ENCODE measurements around the gene RRAGD. TPM values are rescaled to one million over a fixed set of nuclear protein-coding genes. Genes with fewer than 3 reads are reported as not detected.

The RRAGD gene
- total RNA-seq, 2 experiments from 2014 or later, result 9.3 to 10.9 TPM

- H3K4me3 Mint-ChIP-seq, result no peak overlapping the region
- no peaks in the 10 kb centered on the region for H3K27me3 Mint-ChIP-seq
- peaks cover 33% of the 10 kb centered on the region for H3K36me3 Mint-ChIP-seq
- H3K4me1 Mint-ChIP-seq, result peaks cover 4% of the 10 kb centered on the region
- ATAC-seq (ENCODE audit: low read depth) (no peak), DNase-seq (no peak)
- no peaks in the 10 kb centered on the region for H3K9me3 Mint-ChIP-seq
- POLR2A ChIA-PET, result no interaction called here
- H3K27ac Mint-ChIP-seq, result no peak overlapping the region
Measured at GRCh38 chr6:89335164-89335563, 76.9 kb downstream of the RRAGD start.

- Mint-ChIP-seq H3K4me3 (no peak overlapping the region), H3K27ac (no peak overlapping the region), H3K9me3 (no peaks in the 10 kb centered on the region), H3K27me3 (no peaks in the 10 kb centered on the region), H3K4me1 (no peaks in the 10 kb centered on the region), H3K36me3 (peaks cover 38% of the 10 kb centered on the region)
- DNase-seq (no peak), ATAC-seq (ENCODE audit: low read depth) (no peak)
- POLR2A ChIA-PET, result no interaction called here
Measured at GRCh38 chr6:89330910-89331309, 81.2 kb downstream of the RRAGD start.

GRCh38 chr6:89328976-89329375, 83.1 kb downstream of the RRAGD start:
- Mint-ChIP-seq H3K9me3 (no peaks in the 10 kb centered on the region), H3K4me3 (no peak overlapping the region), H3K36me3 (peaks cover 39% of the 10 kb centered on the region), H3K4me1 (no peaks in the 10 kb centered on the region), H3K27me3 (no peaks in the 10 kb centered on the region), H3K27ac (no peak overlapping the region)
- POLR2A ChIA-PET, result no interaction called here
- no peak for DNase-seq
- ATAC-seq (ENCODE audit: low read depth), result no peak

GRCh38 chr6:89324304-89324703, 87.8 kb downstream of the RRAGD start:
- H3K27ac Mint-ChIP-seq, result no peak overlapping the region
- no peak overlapping the region for H3K4me3 Mint-ChIP-seq
- POLR2A ChIA-PET, result no interaction called here
- H3K9me3 Mint-ChIP-seq, result peaks cover 1% of the 10 kb centered on the region
- no peak for DNase-seq
- no peak for ATAC-seq (ENCODE audit: low read depth)
- H3K27me3 Mint-ChIP-seq, result no peaks in the 10 kb centered on the region
- H3K36me3 Mint-ChIP-seq, result peaks cover 35% of the 10 kb centered on the region
- H3K4me1 Mint-ChIP-seq, result no peaks in the 10 kb centered on the region

- Mint-ChIP-seq H3K27me3 (no peaks in the 10 kb centered on the region), H3K36me3 (peaks cover 32% of the 10 kb centered on the region), H3K9me3 (peaks cover 1% of the 10 kb centered on the region), H3K4me1 (no peaks in the 10 kb centered on the region), H3K27ac (no peak overlapping the region), H3K4me3 (no peak overlapping the region)
- ATAC-seq (ENCODE audit: low read depth) (no peak), DNase-seq (no peak)
- POLR2A ChIA-PET, result no interaction called here
Measured at GRCh38 chr6:89323511-89323971, 88.5 kb downstream of the RRAGD start.

GRCh38 chr6:89321131-89321970, 90.7 kb downstream of the RRAGD start:
- Mint-ChIP-seq H3K4me1 (peaks cover 3% of the 10 kb centered on the region), H3K36me3 (peaks cover 30% of the 10 kb centered on the region), H3K27ac (no peak overlapping the region), H3K9me3 (peaks cover 1% of the 10 kb centered on the region), H3K27me3 (no peaks in the 10 kb centered on the region), H3K4me3 (no peak overlapping the region)
- POLR2A ChIA-PET, result no interaction called here
- no peak for DNase-seq
- ATAC-seq (ENCODE audit: low read depth), result no peak

- H3K27ac Mint-ChIP-seq, result no peak overlapping the region
- H3K27me3 Mint-ChIP-seq, result no peaks in the 10 kb centered on the region
- POLR2A ChIA-PET, result no interaction called here
- H3K4me1 Mint-ChIP-seq, result peaks cover 3% of the 10 kb centered on the region
- no peak overlapping the region for H3K4me3 Mint-ChIP-seq
- ATAC-seq (ENCODE audit: low read depth), result no peak
- peaks cover 26% of the 10 kb centered on the region for H3K36me3 Mint-ChIP-seq
- H3K9me3 Mint-ChIP-seq, result peaks cover 1% of the 10 kb centered on the region
- DNase-seq, result no peak
Measured at GRCh38 chr6:89320012-89320559, 92.0 kb downstream of the RRAGD start.

- Mint-ChIP-seq H3K27me3 (no peaks in the 10 kb centered on the region), H3K36me3 (peaks cover 15% of the 10 kb centered on the region), H3K4me1 (peaks cover 3% of the 10 kb centered on the region), H3K27ac (no peak overlapping the region), H3K4me3 (no peak overlapping the region), H3K9me3 (peaks cover 1% of the 10 kb centered on the region)
- no peak for DNase-seq
- POLR2A ChIA-PET, result no interaction called here
- no peak for ATAC-seq (ENCODE audit: low read depth)
Measured at GRCh38 chr6:89317067-89317466, 95.0 kb downstream of the RRAGD start.

GRCh38 chr6:89315249-89315885, 96.7 kb downstream of the RRAGD start, which contains the start of gene GABRR2:
Gene GABRR2, minus strand, starts transcription at chr6:89315299. Its CDS starts 134 bp downstream, at chr6:89315165.
- Mint-ChIP-seq H3K4me1 (peaks cover 3% of the 10 kb centered on the region), H3K36me3 (peaks cover 10% of the 10 kb centered on the region), H3K27ac (no peak within 1 kb of the TSS), H3K9me3 (peaks cover 1% of the 10 kb centered on the region), H3K4me3 (no peak within 1 kb of the TSS), H3K27me3 (peaks cover 3% of the 10 kb centered on the region)
- POLR2A ChIA-PET, result no interaction called here
- DNase-seq (no peak), ATAC-seq (ENCODE audit: low read depth) (no peak)

GRCh38 chr6:89314692-89315091, 97.4 kb downstream of the RRAGD start:
- DNase-seq (no peak), ATAC-seq (ENCODE audit: low read depth) (no peak)
- POLR2A ChIA-PET, result no interaction called here
- peaks cover 3% of the 10 kb centered on the region for H3K4me1 Mint-ChIP-seq
- H3K9me3 Mint-ChIP-seq, result no peaks in the 10 kb centered on the region
- H3K36me3 Mint-ChIP-seq, result peaks cover 8% of the 10 kb centered on the region
- no peak overlapping the region for H3K27ac Mint-ChIP-seq
- no peak overlapping the region for H3K4me3 Mint-ChIP-seq
- H3K27me3 Mint-ChIP-seq, result peaks cover 3% of the 10 kb centered on the region

Other genes starting within 250 kb of the RRAGD start
- gene GABRR1, start 194.9 kb downstream of the RRAGD start, total RNA-seq, result not detected
- gene GABRR2, start 97.0 kb downstream of the RRAGD start, total RNA-seq, result under 1 TPM; 0.74 to 0.75 TPM
- gene UBE2J1, start 59.6 kb downstream of the RRAGD start, total RNA-seq, result 10 to 100 TPM; 26.5 to 27.9 TPM
- 10 to 100 TPM; 14.7 to 18.9 TPM for gene ANKRD6, start 20.9 kb upstream of the RRAGD start, total RNA-seq
- gene LYRM2, start 226.5 kb upstream of the RRAGD start, total RNA-seq, result 10 to 100 TPM; 32.0 to 36.8 TPM